ENCODE results near the gene DDAH2.

The DDAH2 gene

DNA sequence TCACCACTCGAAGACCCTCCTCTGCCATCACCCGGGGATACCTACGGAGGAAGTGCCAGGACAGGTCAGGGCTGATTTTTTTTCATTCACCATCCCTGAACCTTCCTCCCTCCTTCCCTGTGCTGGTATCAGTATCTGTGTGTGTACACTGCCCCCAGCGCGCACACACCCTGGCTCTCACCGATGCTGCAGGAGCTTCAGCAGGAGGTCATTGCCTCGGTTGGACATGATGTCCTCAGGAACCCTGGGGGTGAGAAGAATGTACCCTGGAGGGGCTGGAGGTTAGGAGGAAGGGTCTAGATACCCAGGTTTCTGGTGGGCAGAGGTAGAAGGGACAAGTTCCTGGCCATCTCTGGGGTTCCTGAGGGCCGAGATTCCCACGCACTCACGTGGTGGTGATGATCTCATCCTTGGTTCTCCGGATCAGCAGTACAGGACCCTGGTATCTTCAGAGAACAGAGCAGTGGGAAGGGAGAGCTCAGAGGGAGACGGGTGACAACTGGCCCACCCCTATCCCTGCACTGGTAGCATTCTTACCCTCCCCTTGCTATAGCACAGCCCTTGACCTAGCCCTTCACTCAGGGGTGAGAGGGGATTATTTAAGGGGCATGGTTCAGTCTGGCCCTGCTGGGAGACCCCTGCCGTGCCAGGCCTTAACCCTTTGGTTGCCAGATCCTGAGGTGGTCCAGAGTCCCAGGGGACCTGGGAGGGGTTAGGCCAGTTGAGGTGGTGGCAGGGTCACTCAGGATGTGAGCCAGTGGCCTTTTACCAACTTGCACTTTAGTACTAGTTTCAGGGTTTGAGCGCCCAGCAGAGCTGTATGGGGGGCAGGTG, 41.0 kb downstream of the DDAH2 start:
- no peak for DNase-seq

- no peak for DNase-seq
Measured at GRCh38 chr6:31687321-31687720, 41.8 kb downstream of the DDAH2 start.

GRCh38 chr6:31686483-31686882, 42.6 kb downstream of the DDAH2 start:
- DNase-seq: no peak

- no peak for DNase-seq
Measured at GRCh38 chr6:31683591-31683990, 45.5 kb downstream of the DDAH2 start.

GRCh38 chr6:31681135-31681671, 47.9 kb downstream of the DDAH2 start:
- DNase-seq: peak; percentile 34

GRCh38 chr6:31680226-31681134, 48.6 kb downstream of the DDAH2 start, which contains the start of gene LY6G5C:
Gene LY6G5C, minus strand, starts transcription at chr6:31681067. Its CDS starts 694 bp downstream, at chr6:31680373.
- DNase-seq: peak; percentile 76 to 80

GRCh38 chr6:31677955-31678354, 51.1 kb downstream of the DDAH2 start:
- no peak for DNase-seq

Measured in CD4-positive, alpha-beta T cell treated with Interleukin-1 beta for 1 hour (primary cell).